GM12878 (cell line): ENCODE results near the gene NPB. TPM values are rescaled to one million over a fixed set of nuclear protein-coding genes. Genes with fewer than 3 reads are reported as not detected.

Experiments
- ATAC-seq: fragments of 200-7000 bp; cut with Tn5 transposase; 3 replicates; pipeline ENCODE4 v1.9.1; 2020; ENCODE audit warnings: mild to moderate bottlenecking, moderate library complexity
- BruUV-seq: library from RNA; stranded (reverse); fragments of 400-500 nt; replicated peaks from 2 replicates; lab custom pipeline; 2021; lab: Mats Ljungman, UMichigan
- CTCF ChIA-PET: fragments of 300-600 bp; sonication (Branson Sonifier 250); formaldehyde crosslinking; extraction: SDS; loops from one replicate; lab custom pipeline; 2021; ENCODE audit warnings: inconsistent platforms; lab: Yijun Ruan, JAX
- POLR2A ChIA-PET: fragments of 350-600 bp; formaldehyde crosslinking; extraction: SDS; loops from one replicate; lab custom pipeline; 2021; ENCODE audit warnings: inconsistent platforms; lab: Charles Lee
- RAD21 ChIA-PET: fragments of 300-600 bp; sonication (Branson Sonifier 250); formaldehyde crosslinking; loops from one replicate; lab custom pipeline; 2023; ENCODE audit warnings: antibody characterized with exemption; ENCODE audit not compliant: unreplicated experiment; lab: Charles Lee
- SMC1A ChIA-PET: fragments of 300-600 bp; sonication (Branson Sonifier 250); formaldehyde crosslinking; loops from one replicate; lab custom pipeline; 2023; ENCODE audit not compliant: unreplicated experiment, uncharacterized antibody; lab: Charles Lee
- DNase-seq: peaks from one replicate; pipeline ENCODE4 v3.0.0-alpha.2; 2011; ENCODE audit warnings: low read depth, low spot score
- FAIRE-seq: peaks from 3 replicates; lab custom pipeline; 2011; peaks lifted over from hg19 to GRCh38; lab: Jason Lieb, UNC
- H2AFZ ChIP-seq: 2 replicates; pipeline ENCODE4 v1.6.0; 2011; ENCODE audit warnings: low read depth, low read length, control low read depth; ENCODE audit not compliant: control insufficient read depth
- H3K27ac ChIP-seq: 2 replicates; pipeline ENCODE4 v1.5.1; 2011; ENCODE audit warnings: control low read depth; ENCODE audit not compliant: control insufficient read depth, insufficient read depth
- H3K27me3 ChIP-seq, 2 experiments: replicated peaks in 1 of 2; 2 replicates each; pipeline versions ENCODE4 v1.6.0 to v1.6.1; 2011; ENCODE audit warnings: low read length in 1 of 2; ENCODE audit not compliant: control insufficient read depth in 2 of 2, insufficient read depth in 2 of 2
- H3K36me3 ChIP-seq, 2 experiments: 2 replicates each; pipeline ENCODE4 v1.5.1; 2011; ENCODE audit warnings: low read length in 1 of 2; ENCODE audit not compliant: control insufficient read depth in 2 of 2, insufficient read depth in 2 of 2
- H3K4me1 ChIP-seq: 2 replicates; pipeline ENCODE4 v1.6.1; 2011; ENCODE audit warnings: mild to moderate bottlenecking, low read length, moderate library complexity, mixed read lengths; ENCODE audit not compliant: control insufficient read depth, insufficient read depth
- H3K4me2 ChIP-seq: 2 replicates; pipeline ENCODE4 v1.6.0; 2011; ENCODE audit warnings: control low read depth; ENCODE audit not compliant: control insufficient read depth, insufficient read depth
- H3K4me3 ChIP-seq: fragments of 200-600 bp; sonication (generic); 2 replicates; pipeline ENCODE4 v1.5.1; 2016
- H3K79me2 ChIP-seq: 2 replicates; pipeline ENCODE4 v1.6.0; 2011; ENCODE audit warnings: low read length; ENCODE audit not compliant: control insufficient read depth, insufficient read depth
- H3K9ac ChIP-seq: 2 replicates; pipeline ENCODE4 v1.8.0; 2011; ENCODE audit warnings: low read length, control low read depth, mixed read lengths; ENCODE audit not compliant: control insufficient read depth, insufficient read depth
- H3K9me3 ChIP-seq: replicated peaks from 3 replicates; pipeline ENCODE4 v1.5.1; 2011; ENCODE audit warnings: mild to moderate bottlenecking, low read length; ENCODE audit not compliant: control insufficient read depth, insufficient read depth
- H4K20me1 ChIP-seq: 2 replicates; pipeline ENCODE4 v1.6.0; 2011; ENCODE audit not compliant: control insufficient read depth, insufficient read depth
- EZH2 ChIP-seq: IDR thresholded peaks from 2 replicates; pipeline ENCODE4 v1.6.1; 2012; ENCODE audit warnings: low read depth, mild to moderate bottlenecking, control low read depth, inconsistent platforms, low read length, borderline replicate concordance; ENCODE audit not compliant: control insufficient read depth
- GABPA ChIP-seq: IDR thresholded peaks from 2 replicates; pipeline ENCODE4 v1.6.1; 2014; ENCODE audit warnings: antibody characterized with exemption, low read depth, mild to moderate bottlenecking, inconsistent platforms
- MTA3 ChIP-seq: IDR thresholded peaks from 2 replicates; pipeline ENCODE4 v1.6.1; 2012; ENCODE audit warnings: low read length, inconsistent platforms, borderline replicate concordance
- NFXL1 ChIP-seq: fragments of 450-650 bp; IDR thresholded peaks from 2 replicates; pipeline ENCODE4 v1.6.1; 2017; ENCODE audit warnings: antibody characterized with exemption, mild to moderate bottlenecking, borderline replicate concordance
- POLR2A ChIP-seq: IDR thresholded peaks from 2 replicates; pipeline ENCODE4 v1.6.1; 2011; ENCODE audit warnings: low read depth, mild to moderate bottlenecking, low read length
- POU2F2 ChIP-seq: IDR thresholded peaks from 3 replicates; pipeline ENCODE4 v1.6.1; 2011; ENCODE audit warnings: low read depth, mild to moderate bottlenecking, low read length, borderline replicate concordance
- RAD51 ChIP-seq: fragments of 450-650 bp; IDR thresholded peaks from 2 replicates; pipeline ENCODE4 v1.6.1; 2016; ENCODE audit warnings: moderate library complexity, mild to moderate bottlenecking, inconsistent platforms
- RFX5 ChIP-seq: IDR thresholded peaks from 2 replicates; pipeline ENCODE4 v1.6.1; 2011; ENCODE audit warnings: low read depth, low read length, improper control_type of control experiment
- SMC3 ChIP-seq: IDR thresholded peaks from 2 replicates; pipeline ENCODE4 v1.6.1; 2011; ENCODE audit warnings: low read length, improper control_type of control experiment, borderline replicate concordance
- SRF ChIP-seq, 2 experiments: IDR thresholded peaks; 2 replicates each; pipeline ENCODE4 v1.6.1; 2011; ENCODE audit warnings: low read depth in 2 of 2, low read length in 2 of 2, mild to moderate bottlenecking in 1 of 2, moderate library complexity in 1 of 2
- TCF7 ChIP-seq: IDR thresholded peaks from 2 replicates; pipeline ENCODE4 v1.6.1; 2014; ENCODE audit warnings: antibody characterized with exemption, borderline replicate concordance
- YBX1 ChIP-seq: fragments of 450-650 bp; IDR thresholded peaks from 2 replicates; pipeline ENCODE4 v1.6.1; 2016; ENCODE audit warnings: antibody characterized with exemption
- ZNF687 ChIP-seq: fragments of 450-650 bp; IDR thresholded peaks from 2 replicates; pipeline ENCODE4 v1.6.1; 2017; ENCODE audit warnings: mild to moderate bottlenecking, moderate library complexity
- WGBS: methylation state at CpG from one replicate; pipeline ENCODE4 v1.1.6; 2016; ENCODE audit warnings: low lambda C conversion rate; ENCODE audit not compliant: insufficient replicate concordance, insufficient coverage; ENCODE audit errors: missing lambda C conversion rate; 5-methylcytosine and 5-hydroxymethylcytosine counted together
- in situ Hi-C: fragments of 300-500 bp; cut with MboI; formaldehyde crosslinking; loops from 9 replicates; pipeline ENCODE4 v1.14.3; 2018; ENCODE audit warnings: mixed read lengths
- intact Hi-C: fragments of 100-400 bp; cut with micrococcal nuclease; formaldehyde crosslinking; loops from one replicate; pipeline ENCODE4 v1.14.2; 2022; ENCODE audit not compliant: unreplicated experiment
- polyA plus RNA-seq, 11 experiments: library from polyadenylated mRNA; depleted of rRNA in 4 of 11; unstranded in 6 of 11; stranded (reverse) in 5 of 11; fragments of >200 nt; fragmentation: Nextera tagmentation in 4 of 11; fragmentation: Illumina TruSeq in 1 of 11; extraction: Ambion mirVana in 4 of 11; extraction: Trizol in 1 of 11; gene quantifications; 1 replicate in 1 of 11; 2 replicates in 10 of 11; pipeline versions ENCODE4 v1.2.1 to v1.2.3, GENCODE V29; 2011 to 2016; ENCODE audit warnings: inconsistent platforms in 2 of 11, missing spikeins in 2 of 11, low read depth in 1 of 11
- total RNA-seq, 4 experiments: library from RNA; depleted of rRNA in 3 of 4; stranded (reverse); fragments of >200 nt in 3 of 4; fragmentation: Illumina TruSeq in 1 of 4; extraction: Trizol in 1 of 4; gene quantifications; 2 replicates each; pipeline versions ENCODE4 v1.2.1 to v1.2.3, GENCODE V29; 2013 to 2021
- TF ChIP-seq, protein P1 (sequence below): IDR thresholded peaks from 2 replicates; pipeline ENCODE4 v1.6.1; 2012; ENCODE audit warnings: low read depth, low read length, improper control_type of control experiment

The NPB gene
- total and polyA plus RNA-seq, 10 of the 15 experiments (the other 5 are each of a cell fraction or from before 2014, with no cell fraction given) = 0.03 to 0.40 (median 0.15) TPM; not detected in 2

DNA sequence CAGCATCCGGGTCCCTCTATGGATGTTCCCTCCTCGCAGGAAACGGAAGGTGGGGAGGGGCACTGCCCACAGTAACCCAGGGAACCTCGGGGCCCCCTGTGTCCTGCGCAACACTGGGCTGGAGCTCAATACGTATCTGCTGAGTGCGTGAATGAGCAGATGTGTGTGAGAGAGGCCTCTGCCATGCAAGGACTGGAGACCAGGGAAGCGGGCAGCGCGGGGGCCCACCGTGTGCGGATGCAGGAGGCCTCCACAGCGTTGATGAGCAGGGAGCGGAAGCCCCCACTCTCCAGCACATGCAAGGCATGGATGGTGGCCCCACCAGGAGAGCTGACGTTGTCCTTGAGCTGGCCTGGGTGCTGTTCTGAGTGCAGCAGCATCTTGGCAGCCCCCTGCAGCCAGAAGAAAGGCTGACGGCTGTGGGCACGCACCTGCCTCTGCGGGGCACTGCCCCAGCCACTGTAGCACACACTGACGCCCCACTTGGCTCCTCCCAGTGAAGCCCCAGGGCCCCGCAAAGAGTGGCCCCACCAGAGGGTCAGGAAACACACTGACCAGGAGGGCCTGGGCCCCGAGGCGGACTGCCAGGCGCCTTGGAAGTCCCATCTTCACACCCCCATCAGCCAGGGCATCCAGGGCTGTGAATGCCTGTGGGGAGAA is 32.2 kb downstream of the NPB start:
- H3K36me3 ChIP-seq = peaks cover 0 to 2% of the 10 kb centered on the region in 2 experiments; a peak in 1 of 4 replicates
- no peak overlapping the region for H3K4me3 ChIP-seq
- no peaks in the 10 kb centered on the region for H3K9me3 ChIP-seq
- TF ChIP-seq SRF (IDR thresholded peaks at IDR 0.05; ENCODE audit: low read depth in 2 of 2, low read length in 2 of 2) (no peak), RFX5 (no peak), EZH2 (no peak), NFXL1 (no peak), SMC3 (no peak), POLR2A (no peak; the same call in 1 of the 2 replicates), POU2F2 (no peak), RAD51 (no peak), YBX1 (no peak), MTA3 (no peak), GABPA (no peak), TCF7 (no peak), ZNF687 (no peak)
- TF ChIP-seq, protein P1, sequence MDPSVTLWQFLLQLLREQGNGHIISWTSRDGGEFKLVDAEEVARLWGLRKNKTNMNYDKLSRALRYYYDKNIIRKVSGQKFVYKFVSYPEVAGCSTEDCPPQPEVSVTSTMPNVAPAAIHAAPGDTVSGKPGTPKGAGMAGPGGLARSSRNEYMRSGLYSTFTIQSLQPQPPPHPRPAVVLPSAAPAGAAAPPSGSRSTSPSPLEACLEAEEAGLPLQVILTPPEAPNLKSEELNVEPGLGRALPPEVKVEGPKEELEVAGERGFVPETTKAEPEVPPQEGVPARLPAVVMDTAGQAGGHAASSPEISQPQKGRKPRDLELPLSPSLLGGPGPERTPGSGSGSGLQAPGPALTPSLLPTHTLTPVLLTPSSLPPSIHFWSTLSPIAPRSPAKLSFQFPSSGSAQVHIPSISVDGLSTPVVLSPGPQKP = no peak
- H3K79me2 ChIP-seq = peaks cover 10% of the 10 kb centered on the region
- in situ Hi-C loops (no loop called here), intact Hi-C loops (no loop called here)
- H3K4me2 ChIP-seq = no peak overlapping the region
- ChIA-PET POLR2A (no interaction called here), SMC1A (interaction anchor here (1.0 kb wide), 1 partner anchor 19 kb away, joined by 3 read pairs; no protein-coding TSS in a partner anchor), RAD21 (no interaction called here), CTCF (no interaction called here)
- no TSS peak for BruUV-seq
- FAIRE-seq (no peak), ATAC-seq (no peak), DNase-seq (no peak)
- H3K4me1 ChIP-seq = peaks cover 17% of the 10 kb centered on the region
- H3K27ac ChIP-seq = no peak overlapping the region
- 77% methylated on average over 23 of the region's 23 CpGs for WGBS
- no peak overlapping the region for H2AFZ ChIP-seq
- no peaks in the 10 kb centered on the region for H3K27me3 ChIP-seq
- H3K9ac ChIP-seq = no peak overlapping the region
- no peaks in the 10 kb centered on the region for H4K20me1 ChIP-seq
